GM12874 (cell line): ENCODE measurements around the gene LAMA3.

ENCODE experiments used
- TF ChIP-seq, protein P1 (sequence below): IDR thresholded peaks from 2 replicates; pipeline ENCODE4 v1.5.1; 2011; ENCODE audit warnings: low read depth, mild to moderate bottlenecking, control low read depth, low read length, moderate library complexity; ENCODE audit not compliant: insufficient read depth

LAMA3 gene

DNA sequence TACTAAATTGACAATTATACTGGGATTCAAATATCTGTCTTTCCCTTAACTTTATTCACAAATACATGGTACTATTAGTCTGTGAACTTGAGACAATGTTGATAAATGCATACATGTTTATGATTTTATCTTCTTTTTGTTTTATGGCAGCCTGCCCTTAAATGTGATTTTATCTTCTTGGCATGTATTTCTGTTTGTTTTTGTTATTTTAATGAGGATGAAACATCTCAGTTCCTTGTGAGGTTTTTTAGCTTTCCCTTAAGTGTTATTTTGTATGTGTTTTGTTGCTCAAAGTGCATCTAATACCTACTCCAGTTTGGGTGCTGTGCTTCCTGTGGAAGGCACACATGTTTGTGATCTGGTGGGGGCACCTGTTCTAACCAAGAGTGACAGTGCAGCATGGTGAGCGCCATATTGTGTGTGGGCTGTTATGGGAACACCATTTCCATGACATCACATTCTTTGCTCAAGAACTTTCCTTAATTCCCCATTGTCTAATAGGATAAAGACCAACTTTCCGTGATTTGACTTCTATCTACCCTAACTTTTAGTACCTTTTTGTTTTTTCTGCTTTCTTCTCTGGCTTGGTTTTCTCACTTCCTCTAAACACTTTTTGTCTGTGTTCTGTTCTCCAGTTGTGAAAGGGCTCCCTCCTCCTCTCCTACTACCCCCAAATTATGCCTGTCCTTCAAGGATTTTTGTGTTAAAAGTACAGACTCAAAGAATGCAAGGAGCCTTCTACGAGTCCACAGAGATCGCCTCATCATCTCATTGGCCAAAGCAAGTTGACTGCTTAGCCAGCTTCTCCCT, 163.2 kb downstream of the LAMA3 start:
- TF ChIP-seq, protein P1, sequence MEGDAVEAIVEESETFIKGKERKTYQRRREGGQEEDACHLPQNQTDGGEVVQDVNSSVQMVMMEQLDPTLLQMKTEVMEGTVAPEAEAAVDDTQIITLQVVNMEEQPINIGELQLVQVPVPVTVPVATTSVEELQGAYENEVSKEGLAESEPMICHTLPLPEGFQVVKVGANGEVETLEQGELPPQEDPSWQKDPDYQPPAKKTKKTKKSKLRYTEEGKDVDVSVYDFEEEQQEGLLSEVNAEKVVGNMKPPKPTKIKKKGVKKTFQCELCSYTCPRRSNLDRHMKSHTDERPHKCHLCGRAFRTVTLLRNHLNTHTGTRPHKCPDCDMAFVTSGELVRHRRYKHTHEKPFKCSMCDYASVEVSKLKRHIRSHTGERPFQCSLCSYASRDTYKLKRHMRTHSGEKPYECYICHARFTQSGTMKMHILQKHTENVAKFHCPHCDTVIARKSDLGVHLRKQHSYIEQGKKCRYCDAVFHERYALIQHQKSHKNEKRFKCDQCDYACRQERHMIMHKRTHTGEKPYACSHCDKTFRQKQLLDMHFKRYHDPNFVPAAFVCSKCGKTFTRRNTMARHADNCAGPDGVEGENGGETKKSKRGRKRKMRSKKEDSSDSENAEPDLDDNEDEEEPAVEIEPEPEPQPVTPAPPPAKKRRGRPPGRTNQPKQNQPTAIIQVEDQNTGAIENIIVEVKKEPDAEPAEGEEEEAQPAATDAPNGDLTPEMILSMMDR: no peak

DNA sequence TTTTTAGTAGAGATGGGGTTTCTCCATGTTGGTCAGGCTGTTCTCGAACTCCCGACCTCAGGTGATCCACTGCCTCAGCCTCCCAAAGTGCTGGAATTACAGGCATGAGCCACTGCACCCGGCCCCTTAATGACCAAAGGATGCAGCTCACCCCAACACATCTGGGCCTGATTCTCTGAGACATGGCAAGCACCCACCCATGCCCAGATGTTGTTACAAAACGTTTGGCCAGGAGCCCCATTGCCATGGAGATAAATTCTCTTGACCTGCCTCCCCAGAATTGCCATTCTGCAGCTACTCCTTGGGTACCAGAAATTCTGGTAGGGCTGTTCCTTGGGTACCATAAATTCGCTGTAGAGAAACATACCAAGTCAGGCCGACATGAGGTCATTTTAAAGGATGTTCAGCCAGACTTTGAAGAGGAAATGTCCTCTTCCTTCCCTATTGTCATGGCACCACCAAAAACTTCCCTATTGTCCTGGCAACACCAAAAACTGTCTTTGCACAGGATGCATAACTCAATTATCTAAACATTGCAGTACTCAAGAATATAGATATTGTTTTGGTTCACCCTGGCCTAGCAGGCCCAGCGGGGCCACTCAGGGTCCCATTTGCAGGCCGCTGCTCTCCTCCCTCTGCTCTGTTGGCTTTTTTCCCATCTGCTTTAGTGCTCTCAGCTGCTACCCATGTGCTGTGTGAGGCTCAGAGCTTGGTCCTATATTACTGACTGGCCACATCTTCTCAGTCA, 164.4 kb downstream of the LAMA3 start:
- TF ChIP-seq, protein P1: no peak

GRCh38 chr18:23855721-23856120, 166.5 kb downstream of the LAMA3 start:
- TF ChIP-seq, protein P1: no peak

- TF ChIP-seq, protein P1: no peak
Measured at GRCh38 chr18:23856466-23857163, 167.4 kb downstream of the LAMA3 start.

DNA sequence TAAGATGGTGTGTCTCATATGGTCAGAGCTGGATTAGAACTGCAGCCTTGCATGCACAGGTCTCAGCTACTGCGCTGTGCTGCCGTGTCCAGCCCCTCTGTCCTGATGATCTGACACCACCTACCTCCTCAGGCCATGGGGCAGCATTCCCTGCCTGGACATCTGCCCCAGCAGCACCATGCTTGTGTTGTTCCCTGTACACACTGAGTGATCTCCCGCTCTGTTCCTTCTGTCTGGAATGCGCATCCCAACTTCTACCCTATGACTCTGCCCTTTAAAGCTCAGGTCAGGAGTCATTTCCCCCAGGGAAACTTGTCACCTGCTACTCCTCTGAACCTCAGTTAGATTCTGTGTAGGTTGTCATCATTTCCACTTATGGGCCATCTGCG, 167.9 kb downstream of the LAMA3 start:
- TF ChIP-seq, protein P1: no peak

GRCh38 chr18:23857756-23858155, 168.5 kb downstream of the LAMA3 start:
- TF ChIP-seq, protein P1: no peak
